ENCODE results near the gene DNALI1.
"Not testable (repeated sequence)": the region's sequence is repeated elsewhere in the genome, so short reads cannot be mapped to it uniquely, and the experiment has no call there.

Gene DNALI1

DNA sequence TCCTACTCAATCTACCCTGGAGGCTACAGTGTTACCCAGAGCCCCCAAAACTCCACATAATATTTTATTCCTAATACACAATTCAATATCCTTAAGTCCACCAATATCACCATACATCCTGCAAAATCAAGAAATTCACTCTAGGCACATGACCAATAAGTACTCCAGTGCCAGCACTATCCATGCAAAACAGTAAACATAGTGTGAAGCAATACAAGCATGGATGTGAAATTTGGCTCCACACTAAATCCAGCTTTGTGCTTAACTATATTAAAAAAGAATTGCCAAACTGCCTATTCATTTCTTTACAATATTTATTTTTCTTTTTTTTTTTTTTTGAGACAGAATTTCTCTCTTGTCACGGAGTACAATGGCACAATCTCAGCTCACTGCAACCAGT lies 39.2 kb upstream of the DNALI1 start:
- Mint-ChIP-seq H3K27me3 (ENCODE audit: low read depth) (peaks cover 16% of the 10 kb centered on the region), H3K27ac (peak overlapping the region in 1 of 3 experiments; percentile 47), H3K9me3 (no peaks in the 10 kb centered on the region), H3K4me1 (peaks cover 17% of the 10 kb centered on the region), H3K36me3 (ENCODE audit: low read depth) (peaks cover 4% of the 10 kb centered on the region), H3K4me3 (peak overlapping the region; percentile 27 to 63 (median 61))
- TF ChIP-seq, protein P1, sequence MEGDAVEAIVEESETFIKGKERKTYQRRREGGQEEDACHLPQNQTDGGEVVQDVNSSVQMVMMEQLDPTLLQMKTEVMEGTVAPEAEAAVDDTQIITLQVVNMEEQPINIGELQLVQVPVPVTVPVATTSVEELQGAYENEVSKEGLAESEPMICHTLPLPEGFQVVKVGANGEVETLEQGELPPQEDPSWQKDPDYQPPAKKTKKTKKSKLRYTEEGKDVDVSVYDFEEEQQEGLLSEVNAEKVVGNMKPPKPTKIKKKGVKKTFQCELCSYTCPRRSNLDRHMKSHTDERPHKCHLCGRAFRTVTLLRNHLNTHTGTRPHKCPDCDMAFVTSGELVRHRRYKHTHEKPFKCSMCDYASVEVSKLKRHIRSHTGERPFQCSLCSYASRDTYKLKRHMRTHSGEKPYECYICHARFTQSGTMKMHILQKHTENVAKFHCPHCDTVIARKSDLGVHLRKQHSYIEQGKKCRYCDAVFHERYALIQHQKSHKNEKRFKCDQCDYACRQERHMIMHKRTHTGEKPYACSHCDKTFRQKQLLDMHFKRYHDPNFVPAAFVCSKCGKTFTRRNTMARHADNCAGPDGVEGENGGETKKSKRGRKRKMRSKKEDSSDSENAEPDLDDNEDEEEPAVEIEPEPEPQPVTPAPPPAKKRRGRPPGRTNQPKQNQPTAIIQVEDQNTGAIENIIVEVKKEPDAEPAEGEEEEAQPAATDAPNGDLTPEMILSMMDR (IDR thresholded peaks at IDR 0.05; ENCODE audit: unreplicated experiment in 3 of 3), result no peak

DNA sequence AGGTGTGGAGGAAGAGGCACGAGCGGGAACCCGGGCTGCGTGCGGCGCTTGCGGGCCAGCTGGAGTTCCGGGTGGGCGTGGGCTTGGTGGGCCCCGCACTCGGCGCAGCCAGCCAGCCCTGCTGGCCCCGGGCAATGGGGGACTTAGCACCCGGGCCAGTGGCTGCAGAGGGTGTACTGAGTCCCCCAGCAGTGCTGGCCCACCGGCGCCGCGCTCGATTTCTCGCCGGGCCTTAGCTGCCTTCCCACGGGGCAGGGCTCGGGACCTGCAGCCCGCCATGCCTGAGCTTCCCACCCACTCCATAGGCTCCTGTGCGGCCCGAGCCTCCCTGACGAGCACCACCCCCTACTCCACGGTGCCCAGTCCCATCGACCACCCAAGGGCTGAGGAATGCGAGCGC lies 38.5 kb upstream of the DNALI1 start:
- H3K4me3 Mint-ChIP-seq; H3K36me3 Mint-ChIP-seq (ENCODE audit: low read depth); H3K27ac Mint-ChIP-seq; H3K9me3 Mint-ChIP-seq: not testable (repeated sequence)
- Mint-ChIP-seq H3K27me3 (ENCODE audit: low read depth) (peaks cover 16% of the 10 kb centered on the region), H3K4me1 (peaks cover 16% of the 10 kb centered on the region)

DNA sequence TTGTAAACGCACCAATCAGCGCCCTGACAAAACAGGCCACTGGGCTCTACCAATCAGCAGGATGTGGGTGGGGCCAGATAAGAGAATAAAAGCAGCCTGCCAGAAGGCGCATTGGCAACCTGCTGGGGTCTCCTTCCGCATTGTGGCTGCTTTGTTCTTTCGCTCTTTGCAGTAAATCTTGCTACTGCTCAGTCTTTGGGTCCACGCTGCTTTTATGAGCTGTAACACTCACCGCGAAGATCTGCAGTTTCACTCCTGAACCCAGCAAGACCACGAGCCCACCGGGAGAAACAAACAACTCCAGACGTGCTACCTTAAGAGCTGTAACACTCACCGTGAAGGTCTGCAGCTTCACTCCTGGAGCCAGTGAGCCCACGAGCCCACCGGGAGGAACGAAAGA lies 37.8 kb upstream of the DNALI1 start:
- H3K36me3 Mint-ChIP-seq (ENCODE audit: low read depth); H3K9me3 Mint-ChIP-seq: not testable (repeated sequence)
- peak overlapping the region in 1 of 3 experiments; percentile 22 for H3K27ac Mint-ChIP-seq
- H3K27me3 Mint-ChIP-seq (ENCODE audit: low read depth), result peaks cover 16% of the 10 kb centered on the region
- peaks cover 12% of the 10 kb centered on the region for H3K4me1 Mint-ChIP-seq
- H3K4me3 Mint-ChIP-seq, result peak overlapping the region; percentile 52 to 67 (median 63)

DNA sequence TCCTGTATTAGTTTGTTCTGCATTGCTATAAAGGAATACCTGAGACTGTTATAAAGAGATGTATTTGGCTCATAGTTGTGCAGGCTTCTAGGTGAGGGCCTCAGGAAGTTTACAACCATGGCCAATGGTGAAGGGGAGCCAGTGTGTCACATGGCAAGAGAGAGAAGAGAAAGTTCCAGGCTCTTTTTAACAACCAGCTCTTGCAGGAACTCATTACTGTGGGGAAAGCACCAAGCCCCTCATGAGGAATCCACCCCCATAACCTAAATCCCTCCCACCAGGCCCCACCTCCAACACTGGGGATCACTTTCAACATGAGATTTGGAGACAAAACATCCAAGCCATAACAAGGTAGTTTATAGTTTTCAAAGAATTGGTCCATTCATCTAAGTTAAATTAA lies 37.1 kb upstream of the DNALI1 start:
- H3K9me3 Mint-ChIP-seq, result no peaks in the 10 kb centered on the region

DNA sequence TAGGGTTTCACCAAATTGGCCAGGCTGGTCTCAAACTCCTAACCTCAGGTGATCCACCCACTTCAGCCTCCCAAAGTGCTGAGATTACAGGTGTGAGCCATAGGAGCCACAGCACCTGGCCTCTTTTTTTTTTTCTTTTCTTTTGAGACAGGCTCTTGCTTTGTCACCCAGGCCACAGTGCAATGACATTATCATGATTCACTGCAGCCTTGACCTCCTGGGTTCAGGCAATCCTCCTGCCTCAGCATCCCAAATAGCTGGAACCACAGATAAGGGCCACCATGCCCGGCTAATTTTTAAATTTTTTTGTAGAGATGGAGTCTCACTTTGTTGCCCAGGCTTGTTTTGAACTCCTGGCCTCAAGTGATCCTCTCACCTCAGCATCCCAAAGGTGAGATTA lies 26.9 kb upstream of the DNALI1 start:
- not testable (repeated sequence) for H3K4me3 Mint-ChIP-seq; H3K4me1 Mint-ChIP-seq; H3K27ac Mint-ChIP-seq; H3K27me3 Mint-ChIP-seq (ENCODE audit: low read depth); H3K9me3 Mint-ChIP-seq
- H3K36me3 Mint-ChIP-seq (ENCODE audit: low read depth), result peaks cover 10% of the 10 kb centered on the region

More for the DNA sequence above, 37.1 kb upstream of the DNALI1 start:
- H3K27me3 Mint-ChIP-seq (ENCODE audit: low read depth), result peaks cover 16% of the 10 kb centered on the region
- H3K27ac Mint-ChIP-seq, result no peak overlapping the region
- peak overlapping the region in 2 of 3 experiments; percentile 52 to 67 for H3K4me3 Mint-ChIP-seq
- TF ChIP-seq, protein P1 (IDR thresholded peaks at IDR 0.05; ENCODE audit: unreplicated experiment in 3 of 3), result no peak
- H3K36me3 Mint-ChIP-seq (ENCODE audit: low read depth), result no peaks in the 10 kb centered on the region
- peaks cover 12% of the 10 kb centered on the region for H3K4me1 Mint-ChIP-seq

DNA sequence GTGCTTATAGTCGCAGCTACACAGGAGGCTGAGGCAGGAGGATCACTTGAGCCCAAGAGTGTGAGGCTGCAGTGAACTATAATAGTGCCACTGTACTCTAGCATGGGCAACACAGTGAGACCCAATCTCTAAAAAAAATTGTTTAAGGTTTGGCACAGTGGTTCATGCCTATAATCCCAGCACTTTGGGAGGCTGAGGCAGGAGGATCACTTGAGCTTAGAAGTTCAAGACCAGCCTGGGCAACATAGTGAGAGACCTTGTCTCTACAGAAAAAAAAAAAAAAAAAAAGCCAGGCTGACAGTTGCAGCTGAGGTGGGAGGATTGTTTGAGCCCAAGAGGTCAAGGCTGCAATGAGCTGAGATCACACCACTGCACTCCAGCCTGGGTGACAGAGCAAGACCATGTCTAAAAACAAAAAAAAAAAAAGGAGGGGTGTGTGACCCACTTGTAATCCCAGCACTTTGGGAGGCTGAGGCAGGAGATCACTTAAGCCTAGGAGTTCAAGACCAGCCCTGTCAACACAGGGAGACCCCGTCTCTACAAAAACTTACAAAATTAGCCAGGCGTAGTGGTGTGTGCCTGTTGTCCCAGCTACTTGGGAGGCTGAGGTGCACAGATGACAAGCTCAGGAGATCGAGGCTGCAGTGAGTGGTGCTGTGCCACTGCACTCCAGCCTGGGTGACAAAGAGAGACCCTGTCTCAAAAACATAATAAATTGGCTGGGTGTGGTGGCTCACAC lies 24.2 kb upstream of the DNALI1 start:
- not testable (repeated sequence) for H3K4me3 Mint-ChIP-seq; H3K27me3 Mint-ChIP-seq (ENCODE audit: low read depth); H3K4me1 Mint-ChIP-seq; H3K9me3 Mint-ChIP-seq; H3K27ac Mint-ChIP-seq
- peaks cover 31% of the 10 kb centered on the region for H3K36me3 Mint-ChIP-seq (ENCODE audit: low read depth)

DNA sequence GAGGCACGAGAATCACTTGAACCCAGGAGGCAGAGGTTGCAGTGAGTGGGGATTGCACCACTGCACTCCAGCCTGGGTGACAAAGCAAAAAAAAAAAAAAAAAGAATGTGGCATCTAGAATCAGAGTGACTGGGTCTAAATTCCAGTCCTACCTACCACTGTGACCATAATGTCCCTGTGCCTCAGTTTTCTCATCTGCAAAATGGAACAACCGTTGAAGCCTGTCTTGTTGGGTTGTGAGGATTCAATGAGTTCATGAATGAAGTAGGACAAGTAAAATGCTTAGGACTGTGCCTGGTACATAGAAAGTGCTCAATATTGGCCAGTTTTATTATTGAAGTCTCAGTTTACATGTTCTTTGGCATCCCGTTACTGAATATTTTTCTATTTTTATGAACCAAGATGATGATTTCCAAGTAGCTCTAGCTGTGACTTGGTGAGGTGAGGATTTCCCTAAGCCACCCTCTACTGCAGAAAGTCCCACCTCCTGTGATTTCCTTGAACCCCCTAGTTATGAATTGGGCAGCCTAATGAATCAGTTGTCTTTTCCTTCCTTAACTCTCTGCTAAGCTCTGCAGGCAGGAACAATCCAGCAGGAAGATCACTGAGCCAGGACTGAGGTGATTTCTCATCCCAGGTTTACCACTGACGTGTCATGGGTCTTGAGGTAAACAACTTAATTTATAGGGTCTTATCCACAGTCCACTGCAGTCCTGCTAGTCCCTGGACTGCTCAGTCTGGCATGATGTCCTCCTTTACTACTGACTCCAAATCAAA lies 23.2 kb upstream of the DNALI1 start:
- H3K36me3 Mint-ChIP-seq (ENCODE audit: low read depth), result peaks cover 39% of the 10 kb centered on the region
- H3K27ac Mint-ChIP-seq, result no peak overlapping the region
- H3K4me3 Mint-ChIP-seq, result no peak overlapping the region
- TF ChIP-seq, protein P1 (IDR thresholded peaks at IDR 0.05; ENCODE audit: unreplicated experiment in 3 of 3), result no peak
- H3K27me3 Mint-ChIP-seq (ENCODE audit: low read depth), result no peaks in the 10 kb centered on the region
- no peaks in the 10 kb centered on the region for H3K9me3 Mint-ChIP-seq
- H3K4me1 Mint-ChIP-seq, result no peaks in the 10 kb centered on the region

DNA sequence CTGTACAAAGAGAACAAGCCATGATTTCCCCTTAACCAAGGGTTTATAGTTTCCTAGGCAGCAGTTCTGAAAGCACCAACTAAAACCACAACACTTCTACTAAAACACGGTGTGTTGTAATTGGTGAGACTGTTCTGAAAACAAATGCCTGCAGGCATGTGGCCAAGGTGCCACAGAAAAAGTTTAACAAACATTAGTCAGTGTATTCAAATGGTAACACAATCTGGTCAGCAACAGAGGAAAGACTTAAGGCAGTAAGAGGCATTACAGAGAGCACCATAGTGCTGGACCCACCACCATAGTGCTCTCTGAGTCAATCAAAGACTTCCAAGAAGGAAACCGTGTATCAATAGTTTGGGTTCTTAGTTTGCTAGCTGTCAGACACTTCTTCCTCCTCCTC lies 19.4 kb upstream of the DNALI1 start:
- H3K36me3 Mint-ChIP-seq (ENCODE audit: low read depth), result peaks cover 65% of the 10 kb centered on the region
- TF ChIP-seq, protein P1 (IDR thresholded peaks at IDR 0.05; ENCODE audit: unreplicated experiment in 3 of 3), result no peak
- no peak overlapping the region for H3K4me3 Mint-ChIP-seq
- H3K27ac Mint-ChIP-seq, result no peak overlapping the region
- H3K27me3 Mint-ChIP-seq (ENCODE audit: low read depth), result no peaks in the 10 kb centered on the region
- no peaks in the 10 kb centered on the region for H3K9me3 Mint-ChIP-seq
- no peaks in the 10 kb centered on the region for H3K4me1 Mint-ChIP-seq

DNA sequence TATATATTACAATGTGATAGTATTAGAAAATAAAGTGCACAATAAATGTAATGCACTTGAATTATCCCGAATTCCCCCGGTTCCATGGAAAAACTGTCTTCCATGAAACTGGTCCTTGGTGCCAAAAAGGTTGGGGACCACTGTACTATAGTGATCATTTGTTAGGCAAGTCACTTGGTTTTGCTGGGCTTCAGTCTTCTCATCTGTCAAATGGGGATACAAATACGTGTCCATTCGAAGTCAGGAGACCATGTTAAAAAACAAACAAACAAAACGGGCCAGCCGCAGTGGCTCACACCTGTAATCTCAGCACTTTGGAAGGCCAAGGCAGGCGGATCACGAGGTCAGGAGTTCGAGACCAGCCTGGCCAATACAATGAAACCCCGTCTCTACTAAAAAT lies 17.6 kb upstream of the DNALI1 start:
- not testable (repeated sequence) for H3K9me3 Mint-ChIP-seq; H3K27ac Mint-ChIP-seq; H3K4me1 Mint-ChIP-seq; H3K4me3 Mint-ChIP-seq; H3K27me3 Mint-ChIP-seq (ENCODE audit: low read depth)
- H3K36me3 Mint-ChIP-seq (ENCODE audit: low read depth), result peaks cover 69% of the 10 kb centered on the region
